Keratinocyte (primary cell): ENCODE measurements around the gene RAB9A.

ENCODE experiments used
- CTCF ChIP-seq, 3 experiments: IDR thresholded peaks in 1 of 3; conservative IDR thresholded peaks in 1 of 3; optimal IDR thresholded peaks in 1 of 3; 2 replicates in 2 of 3; 3 replicates in 1 of 3; pipeline versions ENCODE3 to v1.5.1; 2011; ENCODE audit warnings: low read length in 3 of 3, mild to moderate bottlenecking in 3 of 3, moderate library complexity in 2 of 3, control low read depth in 1 of 3, inconsistent platforms in 1 of 3; ENCODE audit not compliant: insufficient read depth in 2 of 3; ENCODE audit errors: extremely low read depth in 1 of 3
- EZH2 ChIP-seq: IDR thresholded peaks from one replicate; pipeline ENCODE4 v1.6.1; 2012; ENCODE audit warnings: inconsistent platforms, mild to moderate bottlenecking, low read length, moderate library complexity

- TF ChIP-seq CTCF (optimal IDR thresholded peaks at IDR 0.05 in 1 of 3, IDR thresholded peaks at IDR 0.05 in 1 of 3, conservative IDR thresholded peaks at IDR 0.05 in 1 of 3; ENCODE audit: extremely low read depth in 1 of 3, insufficient read depth in 2 of 3, low read length in 3 of 3) (no peak), EZH2 (no peak)
Observed at GRCh38 chrX:13654116-13654515, 34.8 kb upstream of the RAB9A start.
